Subcutaneous adipose tissue (tissue), 4 donors: ENCODE measurements around the gene CCDC182. TPM values are rescaled to one million over a fixed set of nuclear protein-coding genes. Genes with fewer than 3 reads are reported as not detected.

Experiments used
- total RNA-seq, 4 donors: library from RNA; depleted of rRNA; stranded (reverse); fragments of >200 nt; gene quantifications; one replicate each; pipeline ENCODE4 v1.1.0, GENCODE V29; 2016
- TF ChIP-seq, protein P1 (sequence below): fragments of 450-650 bp; IDR thresholded peaks from one replicate; pipeline ENCODE4 v1.5.1; 2016; ENCODE audit warnings: low read depth, mild to moderate bottlenecking, control low read depth, antibody characterized with exemption, moderate library complexity

Gene CCDC182
- total RNA-seq, 4 donors from 2014 or later, result not detected

DNA sequence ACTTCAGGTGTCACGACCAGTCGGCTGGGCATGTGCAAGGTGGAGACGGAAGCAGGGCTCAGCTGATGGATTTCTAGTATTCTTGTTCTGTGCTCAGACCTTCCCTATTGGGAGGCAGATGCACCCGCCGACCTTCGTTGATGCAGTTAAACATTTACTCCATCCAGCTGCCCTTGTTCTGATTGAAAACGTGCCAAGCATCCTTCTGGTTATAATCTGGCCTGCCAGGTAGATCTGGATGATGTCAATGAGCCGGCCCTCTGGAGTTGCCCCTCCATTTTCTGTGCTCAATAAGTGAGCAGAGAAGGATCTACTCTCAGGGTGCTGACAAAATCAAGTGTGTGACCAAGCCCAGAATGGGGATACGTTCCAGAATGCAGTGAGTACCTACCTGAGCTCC lies 38.3 kb downstream of the CCDC182 start:
- TF ChIP-seq, protein P1, sequence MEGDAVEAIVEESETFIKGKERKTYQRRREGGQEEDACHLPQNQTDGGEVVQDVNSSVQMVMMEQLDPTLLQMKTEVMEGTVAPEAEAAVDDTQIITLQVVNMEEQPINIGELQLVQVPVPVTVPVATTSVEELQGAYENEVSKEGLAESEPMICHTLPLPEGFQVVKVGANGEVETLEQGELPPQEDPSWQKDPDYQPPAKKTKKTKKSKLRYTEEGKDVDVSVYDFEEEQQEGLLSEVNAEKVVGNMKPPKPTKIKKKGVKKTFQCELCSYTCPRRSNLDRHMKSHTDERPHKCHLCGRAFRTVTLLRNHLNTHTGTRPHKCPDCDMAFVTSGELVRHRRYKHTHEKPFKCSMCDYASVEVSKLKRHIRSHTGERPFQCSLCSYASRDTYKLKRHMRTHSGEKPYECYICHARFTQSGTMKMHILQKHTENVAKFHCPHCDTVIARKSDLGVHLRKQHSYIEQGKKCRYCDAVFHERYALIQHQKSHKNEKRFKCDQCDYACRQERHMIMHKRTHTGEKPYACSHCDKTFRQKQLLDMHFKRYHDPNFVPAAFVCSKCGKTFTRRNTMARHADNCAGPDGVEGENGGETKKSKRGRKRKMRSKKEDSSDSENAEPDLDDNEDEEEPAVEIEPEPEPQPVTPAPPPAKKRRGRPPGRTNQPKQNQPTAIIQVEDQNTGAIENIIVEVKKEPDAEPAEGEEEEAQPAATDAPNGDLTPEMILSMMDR, result no peak

DNA sequence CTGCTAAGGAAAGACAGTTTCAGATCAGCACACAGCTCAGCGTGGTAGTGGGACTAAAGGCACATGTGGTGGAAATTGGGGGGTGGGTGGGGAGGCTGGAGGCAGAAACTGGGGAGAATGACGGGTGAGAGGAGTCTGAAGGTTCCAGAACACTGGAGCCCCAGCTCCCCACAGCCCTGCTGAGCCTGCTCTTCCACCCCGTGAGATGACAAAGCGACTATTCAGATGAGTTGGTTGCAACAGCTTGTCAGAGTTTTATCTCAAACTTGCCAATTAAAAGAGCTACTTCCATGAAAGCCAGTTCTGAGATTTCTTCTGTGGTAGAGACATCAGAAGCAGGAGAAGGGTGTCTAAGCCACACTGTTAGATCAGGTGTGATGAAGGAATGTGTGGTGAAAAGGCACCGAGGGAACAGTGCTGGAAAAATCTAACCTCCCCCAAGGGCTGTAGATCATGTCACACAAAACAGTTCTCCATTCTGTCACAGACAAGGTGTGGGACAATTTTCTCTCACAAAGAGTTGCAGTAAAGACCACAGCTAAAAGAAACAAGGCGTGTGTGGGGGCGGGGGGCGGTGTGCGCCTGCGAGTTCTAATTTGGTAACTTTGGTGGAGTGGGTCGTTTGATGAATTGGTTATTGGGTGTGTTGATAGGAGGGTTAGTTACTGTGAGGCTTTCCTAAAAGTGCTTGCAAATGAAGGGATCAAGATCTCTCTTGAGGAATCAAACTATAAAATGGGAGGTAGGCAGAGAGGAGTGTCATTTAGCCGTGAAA lies 39.0 kb downstream of the CCDC182 start:
- TF ChIP-seq, protein P1, result no peak

DNA sequence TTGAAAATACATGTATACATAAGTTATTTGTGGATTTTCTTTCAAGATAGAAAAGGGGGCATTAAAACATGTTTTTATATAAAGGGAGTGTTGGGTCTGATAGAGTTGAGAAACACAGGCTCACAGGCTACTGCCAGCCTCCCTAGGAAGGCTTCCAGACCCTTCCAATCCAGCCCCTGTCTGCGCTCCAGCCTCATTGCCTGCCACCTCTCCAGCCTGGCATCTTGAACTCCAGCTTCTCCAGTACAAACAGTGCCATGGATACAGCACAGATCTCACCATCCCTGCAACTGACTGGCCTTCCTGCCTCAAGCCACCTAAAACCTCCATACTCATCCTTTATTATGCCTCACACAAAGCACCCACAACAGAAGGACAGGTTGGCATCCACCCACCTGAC lies 40.7 kb downstream of the CCDC182 start:
- TF ChIP-seq, protein P1, result no peak

DNA sequence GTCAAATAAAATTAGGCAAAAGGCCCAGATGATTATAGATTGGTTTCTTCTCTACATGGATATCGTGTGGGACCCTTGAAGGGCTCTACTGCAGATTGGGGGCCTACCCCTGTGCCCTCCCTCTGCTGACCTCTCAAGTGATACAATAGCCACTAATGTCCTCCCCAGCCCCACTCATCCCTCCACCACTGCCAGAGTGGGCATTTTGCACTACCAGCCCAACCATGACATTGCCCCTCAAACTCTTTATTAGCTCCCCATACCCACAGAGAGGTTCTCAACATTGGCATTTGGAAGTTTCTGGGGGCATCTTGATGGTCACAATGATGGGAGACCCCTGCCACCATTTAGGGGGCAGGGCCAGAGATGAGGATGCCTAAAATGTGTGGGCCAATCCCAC lies 41.8 kb downstream of the CCDC182 start:
- TF ChIP-seq, protein P1, result no peak

DNA sequence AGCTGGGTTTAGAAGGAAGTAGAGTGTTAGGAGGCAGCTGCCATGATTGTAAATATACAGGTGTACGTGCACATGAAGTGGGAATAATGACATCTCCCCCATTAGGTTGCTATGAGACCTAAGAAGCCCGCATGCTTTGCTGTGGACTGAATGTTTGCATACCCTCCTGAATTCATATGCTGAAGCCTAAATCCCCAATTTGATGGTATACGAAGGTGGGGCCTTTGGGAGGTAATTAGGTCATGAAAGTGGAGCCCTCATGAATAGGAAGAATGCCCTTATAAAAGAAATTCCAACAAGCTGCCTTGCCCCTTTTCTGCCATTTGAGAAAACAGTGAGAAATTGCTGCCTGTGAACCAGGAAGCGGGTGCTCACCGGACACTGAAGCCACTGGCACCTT lies 44.0 kb downstream of the CCDC182 start:
- TF ChIP-seq, protein P1, result no peak

DNA sequence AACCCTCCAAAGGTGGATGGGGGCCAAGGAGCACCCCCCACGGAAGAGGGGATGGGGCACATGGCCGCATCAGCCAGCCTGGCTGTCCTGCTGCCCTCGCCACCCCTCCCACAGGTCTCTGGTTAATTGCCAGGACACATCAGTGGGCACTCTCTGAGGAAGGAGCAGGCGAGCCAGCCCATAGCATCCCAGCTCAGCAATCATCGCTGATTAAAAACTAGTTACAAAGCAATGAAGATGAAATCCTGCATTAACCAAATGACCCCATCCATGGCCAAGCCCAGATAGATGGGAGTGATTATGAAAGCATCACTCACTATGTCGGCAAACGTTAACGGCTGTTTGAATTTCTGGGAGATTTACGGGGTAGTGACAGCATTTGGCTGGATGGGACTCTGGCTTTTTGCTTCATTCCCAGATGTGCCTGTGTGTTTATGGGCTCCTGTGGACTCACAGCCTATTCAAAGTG lies 45.3 kb downstream of the CCDC182 start:
- TF ChIP-seq, protein P1, result no peak

DNA sequence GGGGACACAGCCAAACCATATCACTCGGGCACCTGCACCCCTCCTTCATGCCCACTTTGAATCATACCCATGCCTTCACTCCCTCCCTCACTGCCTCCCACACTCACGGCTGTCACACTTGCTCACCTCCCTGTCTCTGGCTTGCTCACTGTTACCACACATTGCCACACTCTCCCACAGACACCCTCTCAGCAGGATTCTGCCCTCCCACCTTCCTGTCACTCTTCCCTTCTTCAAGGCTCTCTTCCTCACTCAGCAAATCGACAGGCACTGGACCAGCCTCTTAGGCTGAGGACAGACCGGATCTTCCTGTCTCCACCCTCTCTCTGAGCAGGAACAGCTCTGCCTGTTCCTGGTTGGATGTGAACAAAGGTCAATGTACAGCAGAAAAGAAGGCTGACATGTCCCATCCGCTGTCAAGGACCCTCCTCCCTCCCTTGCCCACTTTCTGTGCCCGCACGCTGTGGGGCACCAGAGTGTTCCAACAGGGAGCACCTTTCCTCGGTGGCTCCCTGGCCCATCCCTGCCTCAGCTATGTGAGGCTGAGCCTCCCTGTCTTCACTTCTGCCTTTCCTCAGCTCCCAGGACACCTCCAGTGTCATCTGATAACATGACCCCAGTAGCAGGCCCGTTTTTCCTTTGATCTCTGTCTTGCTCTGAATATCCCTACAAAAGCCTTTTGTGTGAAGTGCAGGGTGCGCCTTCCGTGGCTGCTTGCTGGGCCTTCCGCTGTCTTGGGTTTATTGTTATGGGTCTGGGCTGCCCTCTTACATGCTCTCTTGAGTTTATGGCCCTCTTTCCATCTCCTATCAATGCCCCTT lies 47.0 kb downstream of the CCDC182 start:
- TF ChIP-seq, protein P1, result no peak
